ENCODE measurements around the gene ULK1.

DNA sequence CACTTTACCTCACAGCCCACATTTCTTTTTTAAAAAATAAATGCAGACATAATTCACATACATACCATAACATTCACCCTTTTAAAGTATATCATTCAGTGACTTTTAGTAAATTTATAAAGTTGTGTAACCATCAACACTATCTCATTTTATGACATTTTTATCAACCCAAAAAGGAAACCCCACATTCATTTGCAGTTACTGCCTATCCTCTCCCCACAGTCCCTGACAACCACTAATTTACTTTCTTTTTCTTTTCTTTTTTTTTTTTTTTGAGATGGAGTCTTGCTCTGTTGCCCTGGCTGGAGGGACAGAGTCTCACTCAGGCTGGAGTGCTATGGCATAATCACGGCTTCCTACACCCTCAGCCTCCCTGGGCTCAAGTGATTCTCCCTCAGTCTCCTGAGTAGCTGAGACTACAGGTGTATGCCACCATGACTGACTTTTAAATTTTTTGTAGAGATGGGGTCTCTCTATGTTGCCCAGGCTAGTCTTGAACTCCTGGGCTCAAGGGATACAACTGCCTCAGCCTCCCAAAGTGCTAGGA, 53.8 kb downstream of the ULK1 start:
- no peak for TF ChIP-seq CTCF (IDR thresholded peaks at IDR 0.05)
- TF ChIP-seq POLR2AphosphoS5 (IDR thresholded peaks at IDR 0.05; ENCODE audit: insufficient read depth in 1 of 2, low read depth in 1 of 2), result no peak
- TF ChIP-seq POLR2A (IDR thresholded peaks at IDR 0.05), result no peak
